DND-41 (cell line): ENCODE measurements around the gene LILRB3.

Source experiments
- EZH2 ChIP-seq: IDR thresholded peaks from 3 replicates; pipeline ENCODE4 v1.6.1; 2012; ENCODE audit warnings: borderline replicate concordance, low read depth, mild to moderate bottlenecking, moderate library complexity, low read length, inconsistent platforms; ENCODE audit not compliant: severe bottlenecking
- TF ChIP-seq, protein P1 (sequence below): IDR thresholded peaks from 2 replicates; pipeline ENCODE4 v1.5.1; 2012; ENCODE audit warnings: borderline replicate concordance, low read length, moderate library complexity, mild to moderate bottlenecking; ENCODE audit not compliant: poor library complexity, severe bottlenecking; ENCODE audit errors: extremely low read depth

DNA sequence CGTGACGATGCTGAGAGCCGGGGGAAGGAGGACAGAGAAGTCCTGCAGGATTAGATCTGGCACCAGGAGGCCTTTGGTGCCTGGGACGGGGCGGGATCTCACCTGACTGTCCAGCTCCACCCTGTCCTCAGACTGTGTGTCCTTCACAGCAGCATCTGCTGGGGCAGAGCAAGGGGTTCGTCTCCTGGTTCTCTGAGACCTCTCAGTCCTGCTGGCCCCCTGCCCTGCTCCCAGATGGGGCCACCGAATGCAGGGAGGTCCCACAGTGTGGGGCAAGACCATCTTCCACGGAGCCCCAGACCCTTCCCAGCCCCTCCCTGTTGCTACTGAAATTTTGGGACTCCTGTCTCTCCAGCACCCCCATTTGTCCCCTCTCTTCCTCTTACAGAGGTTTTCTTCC lies 4.5 kb downstream of the LILRB3 start:
- TF ChIP-seq, protein P1, sequence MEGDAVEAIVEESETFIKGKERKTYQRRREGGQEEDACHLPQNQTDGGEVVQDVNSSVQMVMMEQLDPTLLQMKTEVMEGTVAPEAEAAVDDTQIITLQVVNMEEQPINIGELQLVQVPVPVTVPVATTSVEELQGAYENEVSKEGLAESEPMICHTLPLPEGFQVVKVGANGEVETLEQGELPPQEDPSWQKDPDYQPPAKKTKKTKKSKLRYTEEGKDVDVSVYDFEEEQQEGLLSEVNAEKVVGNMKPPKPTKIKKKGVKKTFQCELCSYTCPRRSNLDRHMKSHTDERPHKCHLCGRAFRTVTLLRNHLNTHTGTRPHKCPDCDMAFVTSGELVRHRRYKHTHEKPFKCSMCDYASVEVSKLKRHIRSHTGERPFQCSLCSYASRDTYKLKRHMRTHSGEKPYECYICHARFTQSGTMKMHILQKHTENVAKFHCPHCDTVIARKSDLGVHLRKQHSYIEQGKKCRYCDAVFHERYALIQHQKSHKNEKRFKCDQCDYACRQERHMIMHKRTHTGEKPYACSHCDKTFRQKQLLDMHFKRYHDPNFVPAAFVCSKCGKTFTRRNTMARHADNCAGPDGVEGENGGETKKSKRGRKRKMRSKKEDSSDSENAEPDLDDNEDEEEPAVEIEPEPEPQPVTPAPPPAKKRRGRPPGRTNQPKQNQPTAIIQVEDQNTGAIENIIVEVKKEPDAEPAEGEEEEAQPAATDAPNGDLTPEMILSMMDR: no peak
- TF ChIP-seq EZH2: no peak
